ENCODE results near the gene KRT85. TPM values are rescaled to one million over a fixed set of nuclear protein-coding genes. Genes with fewer than 3 reads are reported as not detected.

Gene KRT85
- total RNA-seq, 2 donors from 2014 or later = not detected

DNA sequence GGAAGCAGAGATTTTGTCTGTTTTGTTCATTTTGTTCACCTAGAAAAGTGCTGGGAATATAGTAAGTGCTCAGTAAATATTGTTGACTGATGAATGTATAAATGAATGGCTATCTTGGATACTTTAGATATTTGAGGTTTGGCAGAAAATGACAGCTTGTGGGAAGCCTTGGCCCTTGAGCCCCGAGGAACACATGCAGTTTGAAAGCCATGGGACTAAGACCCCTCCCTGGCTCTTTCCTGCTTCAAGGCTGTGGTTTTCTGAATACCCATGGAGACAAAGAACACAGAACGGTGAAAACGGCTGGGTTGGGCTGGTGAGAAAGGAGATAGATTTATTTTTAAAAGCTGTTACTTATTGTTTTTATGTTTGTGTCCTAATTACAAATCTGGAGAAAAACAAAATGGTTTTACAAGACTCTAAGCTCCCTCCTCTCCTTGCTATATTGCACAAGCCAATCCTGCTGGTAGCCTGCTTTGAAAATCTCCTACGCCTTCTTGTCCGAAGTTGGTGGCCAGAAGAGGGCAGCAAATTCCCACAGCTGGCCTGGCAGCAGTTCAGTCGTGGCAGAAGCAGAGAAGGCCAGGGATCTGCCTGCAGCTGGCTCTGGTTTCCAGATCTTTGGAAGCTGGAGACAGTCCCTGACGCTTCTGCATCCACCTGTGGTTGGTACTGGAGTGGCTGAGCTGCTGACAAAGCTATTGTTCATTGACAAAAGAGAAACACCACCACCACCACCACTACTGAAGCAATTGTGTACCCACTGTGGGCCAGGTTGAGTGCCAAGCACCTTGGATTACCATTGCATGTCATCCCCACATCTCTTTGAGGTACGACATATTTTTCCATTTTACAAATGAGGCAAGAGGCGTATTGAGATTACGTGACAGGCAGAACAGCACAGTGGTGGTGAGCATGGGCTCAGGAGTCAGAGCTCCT, 5.2 kb upstream of the KRT85 start:
- peak; percentile 88 to 91 (median 90) for DNase-seq
- no peaks in the 10 kb centered on the region for H3K9me3 ChIP-seq
- peak; percentile 92 for ATAC-seq
- no peaks in the 10 kb centered on the region for H3K4me1 ChIP-seq
- TF ChIP-seq POLR2A (IDR thresholded peaks at IDR 0.05) = no peak
- TF ChIP-seq, protein P1, sequence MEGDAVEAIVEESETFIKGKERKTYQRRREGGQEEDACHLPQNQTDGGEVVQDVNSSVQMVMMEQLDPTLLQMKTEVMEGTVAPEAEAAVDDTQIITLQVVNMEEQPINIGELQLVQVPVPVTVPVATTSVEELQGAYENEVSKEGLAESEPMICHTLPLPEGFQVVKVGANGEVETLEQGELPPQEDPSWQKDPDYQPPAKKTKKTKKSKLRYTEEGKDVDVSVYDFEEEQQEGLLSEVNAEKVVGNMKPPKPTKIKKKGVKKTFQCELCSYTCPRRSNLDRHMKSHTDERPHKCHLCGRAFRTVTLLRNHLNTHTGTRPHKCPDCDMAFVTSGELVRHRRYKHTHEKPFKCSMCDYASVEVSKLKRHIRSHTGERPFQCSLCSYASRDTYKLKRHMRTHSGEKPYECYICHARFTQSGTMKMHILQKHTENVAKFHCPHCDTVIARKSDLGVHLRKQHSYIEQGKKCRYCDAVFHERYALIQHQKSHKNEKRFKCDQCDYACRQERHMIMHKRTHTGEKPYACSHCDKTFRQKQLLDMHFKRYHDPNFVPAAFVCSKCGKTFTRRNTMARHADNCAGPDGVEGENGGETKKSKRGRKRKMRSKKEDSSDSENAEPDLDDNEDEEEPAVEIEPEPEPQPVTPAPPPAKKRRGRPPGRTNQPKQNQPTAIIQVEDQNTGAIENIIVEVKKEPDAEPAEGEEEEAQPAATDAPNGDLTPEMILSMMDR (IDR thresholded peaks at IDR 0.05) = peak; percentile 64 to 94 (median 86)
- WGBS, 2 donors = 32 to 45% methylated on average over 8 to 10 of the region's 10 CpGs
- no peaks in the 10 kb centered on the region for H3K27me3 ChIP-seq
- no peak overlapping the region for H3K4me3 ChIP-seq
- H3K27ac ChIP-seq = no peak overlapping the region
- intact Hi-C loops (cut with DNase I) = loop anchor here (5.0 kb wide), 1 partner anchor 505 kb away; no protein-coding TSS in a partner anchor
- H3K36me3 ChIP-seq (replicated peaks in 1 of 2; ENCODE audit: insufficient read depth in 1 of 2, low read depth in 2 of 2) = no peaks in the 10 kb centered on the region

DNA sequence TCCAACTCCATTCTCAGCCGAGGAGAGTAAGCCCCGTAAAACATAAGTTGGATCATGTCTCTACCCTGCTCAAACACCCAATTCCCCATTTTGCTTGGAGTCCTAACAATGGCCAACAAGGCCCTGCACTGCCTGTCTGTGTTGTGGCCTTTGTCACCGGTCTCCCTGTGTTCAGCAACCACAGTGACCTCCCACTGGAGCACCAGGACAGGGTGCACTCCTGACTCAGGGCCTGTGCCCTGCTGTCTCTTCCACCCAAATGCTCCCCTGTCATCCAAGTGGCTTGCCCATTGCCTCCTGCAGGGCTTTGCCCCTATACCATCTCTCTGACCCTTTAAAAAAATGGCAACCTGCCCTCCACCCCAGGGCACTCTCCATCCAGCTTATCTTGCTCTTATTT, 4.4 kb upstream of the KRT85 start:
- H3K9me3 ChIP-seq = no peaks in the 10 kb centered on the region
- ATAC-seq = no peak
- no peak overlapping the region for H3K27ac ChIP-seq
- H3K27me3 ChIP-seq = no peaks in the 10 kb centered on the region
- TF ChIP-seq POLR2A (IDR thresholded peaks at IDR 0.05) = no peak
- TF ChIP-seq, protein P1 (IDR thresholded peaks at IDR 0.05) = no peak
- intact Hi-C loops (cut with DNase I) = loop anchor here (5.0 kb wide), 1 partner anchor 506 kb away; no protein-coding TSS in a partner anchor
- H3K36me3 ChIP-seq (replicated peaks in 1 of 2; ENCODE audit: insufficient read depth in 1 of 2, low read depth in 2 of 2) = no peaks in the 10 kb centered on the region
- 86 to 89% methylated on average over 3 of the region's 3 CpGs for WGBS, 2 donors
- no peak overlapping the region for H3K4me3 ChIP-seq
- no peak for DNase-seq
- H3K4me1 ChIP-seq = no peaks in the 10 kb centered on the region

DNA sequence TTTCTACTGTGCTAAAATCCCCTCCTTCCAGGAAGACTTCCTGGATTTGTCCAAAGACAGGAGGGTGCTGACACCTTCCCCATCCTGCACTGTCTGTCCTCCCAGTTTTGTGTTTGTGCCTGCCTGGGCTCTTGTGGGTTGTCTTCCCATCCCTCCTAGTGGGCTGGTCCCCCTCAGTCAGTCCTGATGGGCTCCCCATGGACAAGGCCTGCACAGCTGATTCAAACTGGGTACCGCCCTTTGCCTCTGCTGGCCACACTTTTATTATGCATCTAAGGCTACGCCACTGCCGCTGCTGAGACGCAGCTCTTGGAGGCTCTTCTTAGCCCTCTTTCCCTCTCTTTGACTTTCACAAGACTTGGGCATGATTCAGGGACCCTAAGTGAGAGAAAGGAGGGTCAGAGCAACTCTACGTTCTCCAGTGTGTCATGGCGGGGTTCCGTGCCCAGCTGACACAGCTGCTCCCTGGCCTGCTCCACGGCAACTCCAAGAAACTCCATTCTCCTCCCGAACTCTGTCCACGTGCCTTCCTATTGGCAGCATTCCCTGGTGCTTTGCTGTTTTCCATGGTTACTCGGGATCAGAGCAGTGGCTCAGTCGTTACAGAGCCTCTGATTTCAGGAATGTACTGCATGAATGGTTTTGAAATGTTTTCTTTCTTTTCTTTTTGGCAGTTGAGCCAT, 3.8 kb upstream of the KRT85 start:
- TF ChIP-seq, protein P1 (IDR thresholded peaks at IDR 0.05) = no peak
- no peak for TF ChIP-seq POLR2A (IDR thresholded peaks at IDR 0.05)
- Histone ChIP-seq H3K36me3 (replicated peaks in 1 of 2; ENCODE audit: insufficient read depth in 1 of 2, low read depth in 2 of 2) (no peaks in the 10 kb centered on the region), H3K4me1 (peaks cover 3% of the 10 kb centered on the region), H3K27me3 (no peaks in the 10 kb centered on the region), H3K27ac (no peak overlapping the region), H3K4me3 (no peak overlapping the region), H3K9me3 (no peaks in the 10 kb centered on the region)
- DNase-seq (peak in 3 of 4 donors; percentile 25 to 55 (median 35)), ATAC-seq (peak; percentile 28)
- intact Hi-C loops (cut with DNase I) = loop anchor here (5.0 kb wide), 1 partner anchor 506 kb away; no protein-coding TSS in a partner anchor
- 72 to 81% methylated on average over 12 of the region's 12 CpGs for WGBS, 2 donors

DNA sequence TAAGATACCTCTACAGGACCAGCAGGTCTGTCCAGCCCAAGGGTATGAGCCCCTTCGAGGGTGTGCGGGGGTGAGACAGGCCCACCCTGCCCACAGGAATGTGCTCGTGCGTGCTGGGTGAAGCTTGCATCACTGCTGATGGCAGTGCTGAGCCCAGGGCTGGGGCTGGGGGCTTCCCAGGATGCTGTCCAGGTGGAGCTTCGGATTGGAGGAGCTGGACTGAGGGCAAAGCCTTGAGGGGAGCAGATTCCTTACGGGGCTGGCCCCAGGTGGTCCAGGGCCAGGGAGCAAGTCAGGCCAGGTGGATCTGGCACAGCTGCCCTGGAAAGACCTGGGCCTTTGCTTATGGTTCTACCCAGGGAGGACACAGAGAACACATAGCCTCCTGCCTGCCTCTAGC, 2.5 kb upstream of the KRT85 start:
- DNase-seq = no peak
- Histone ChIP-seq H3K27me3 (no peaks in the 10 kb centered on the region), H3K4me1 (peaks cover 7% of the 10 kb centered on the region), H3K4me3 (no peak overlapping the region), H3K36me3 (replicated peaks in 1 of 2; ENCODE audit: insufficient read depth in 1 of 2, low read depth in 2 of 2) (no peaks in the 10 kb centered on the region), H3K9me3 (no peaks in the 10 kb centered on the region), H3K27ac (no peak overlapping the region)
- no peak for ATAC-seq
- 83 to 100% methylated on average over 1 to 3 of the region's 6 CpGs for WGBS, 2 donors
- intact Hi-C loops (cut with DNase I) = loop anchor here (5.0 kb wide), 1 partner anchor 507 kb away; no protein-coding TSS in a partner anchor
- TF ChIP-seq POLR2A (IDR thresholded peaks at IDR 0.05) = no peak
- TF ChIP-seq, protein P1 (IDR thresholded peaks at IDR 0.05) = no peak
